Left cardiac atrium (tissue), 4 donors: ENCODE results near the gene DISC1. TPM values are rescaled to one million over a fixed set of nuclear protein-coding genes. Genes with fewer than 3 reads are reported as not detected.
A peak's percentile ranks its signal among the peaks of the same experiment; 100 is the strongest.
"Not testable (repeated sequence)": the region's sequence is repeated elsewhere in the genome, so short reads cannot be mapped to it uniquely, and the experiment has no call there.

Experiments
- ATAC-seq, 2 donors: fragments of 200-7000 bp; cut with Tn5 transposase; one replicate each; pipeline ENCODE4 v1.9.1; 2020; ENCODE audit warnings: mild to moderate bottlenecking in 2 of 2, moderate library complexity in 2 of 2
- DNase-seq: peaks from one replicate; pipeline ENCODE4 v3.0.0-alpha.2; 2020
- intact Hi-C, 2 donors: fragments of 100-400 bp; cut with DNase I; formaldehyde crosslinking; loops; one replicate each; pipeline versions ENCODE4 v1.14.1 to v1.15.1; 2022 to 2023
- long read RNA-seq: library from polyadenylated mRNA; unstranded; transcript quantifications from one replicate; pipeline ENCODE4 v2.0.0, GENCODE V29; 2021
- total RNA-seq, 2 donors: library from RNA; stranded (reverse); fragmentation: NEBNext Ultra II Directional; extraction: Animal tissue kit (Norgen Biotek cat#: 25700); gene quantifications; one replicate each; pipeline ENCODE4 v1.2.1, GENCODE V29; 2021
- donor health status: DM: no; HTN: yes; CAD: no.
- donor health status: DM: no; HTN: yes; CAD: no; lungs with severe emphysema.
- donor health status: DM: yes; HTN: yes; CAD: no.
- donor health status: Dilated cardiomyopathy.

Gene DISC1
- 1 to 10 TPM; 5.0 to 5.4 TPM for total RNA-seq
- long read RNA-seq, partial matches to known transcripts = 0 of 3 reads
- long read RNA-seq, other reads (novel, unspliced or antisense) = 3 of 3 reads

GRCh38 chr1:231626535-231626950 is at the start of gene DISC1:
TSS of gene DISC1 (plus strand) at chr1:231626790. CDS start at chr1:231626868, 78 bp downstream.
- peak; percentile 90 to 95 for ATAC-seq
- intact Hi-C loops = loop anchor here in 1 of 2 donors (10.0 kb wide), 1 partner anchor 178 kb away; no protein-coding TSS in a partner anchor
- peak; percentile 91 for DNase-seq

DNA sequence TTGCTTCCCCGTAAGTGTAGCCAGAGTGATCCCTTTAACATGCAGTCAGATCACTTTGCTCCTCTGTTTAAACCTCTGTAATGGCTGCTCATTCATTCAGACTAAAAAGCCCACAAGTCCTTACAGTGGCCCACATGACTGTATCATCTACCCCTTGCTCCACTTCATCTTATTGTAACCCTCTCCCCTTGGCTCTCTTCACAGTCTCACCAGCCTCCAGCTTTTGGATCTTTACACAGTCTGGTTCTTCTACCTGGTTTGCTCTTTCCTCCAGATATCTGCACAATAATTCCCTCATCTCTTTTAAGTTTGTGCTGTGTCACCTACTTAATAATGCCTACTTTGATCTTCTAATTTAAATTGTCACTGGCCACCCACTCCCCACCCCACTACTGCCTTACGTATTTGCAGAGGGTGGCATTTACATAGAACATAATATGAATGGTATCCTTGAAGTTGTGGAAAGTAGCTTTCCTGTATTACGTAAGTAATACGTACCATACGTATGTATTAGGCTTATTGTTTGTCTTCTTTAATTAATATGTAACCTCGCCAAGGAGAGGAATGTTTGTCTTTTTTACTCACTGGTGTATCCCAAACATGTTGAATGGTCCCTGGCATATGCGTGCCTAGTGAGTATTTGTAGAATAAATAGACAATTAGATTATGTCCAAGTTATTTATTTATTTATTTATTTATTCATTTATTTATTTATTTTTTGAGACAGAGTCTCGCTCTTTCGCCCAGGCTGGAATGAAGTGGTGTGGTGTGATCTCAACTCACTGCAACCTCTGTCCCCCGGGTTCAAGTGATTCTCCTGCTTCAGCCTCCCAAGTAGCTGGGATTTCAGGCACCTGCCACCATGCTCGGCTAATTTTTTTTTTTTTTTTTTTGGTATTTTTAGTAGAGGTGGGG is 49.5 kb upstream of the DISC1 start:
- intact Hi-C loops = no loop called here
- DNase-seq (no peak), ATAC-seq (no peak)

DNA sequence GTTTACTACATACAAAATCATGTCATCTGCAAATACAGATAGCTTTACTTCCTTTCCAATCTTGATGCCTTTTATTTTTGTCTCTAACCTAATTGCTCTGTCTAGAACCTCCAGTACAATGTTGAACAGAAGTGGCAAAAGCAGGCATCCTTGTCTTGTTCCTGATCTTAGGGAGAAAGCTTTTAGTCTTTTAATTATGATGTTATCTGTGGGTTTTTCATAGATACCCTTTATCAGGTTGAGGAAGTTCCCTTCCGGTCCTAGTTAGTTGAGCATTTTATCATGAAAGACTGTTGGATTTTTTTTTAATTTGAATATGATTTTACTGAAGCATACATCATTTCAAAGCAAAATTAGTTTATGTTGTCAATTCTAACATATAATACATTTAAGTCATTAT is 45.7 kb upstream of the DISC1 start:
- ATAC-seq (no peak), DNase-seq (no peak)
- intact Hi-C loops = no loop called here

- DNase-seq (no peak), ATAC-seq (no peak)
- intact Hi-C loops = no loop called here
Observed at GRCh38 chr1:231581859-231582258, 44.7 kb upstream of the DISC1 start.

DNA sequence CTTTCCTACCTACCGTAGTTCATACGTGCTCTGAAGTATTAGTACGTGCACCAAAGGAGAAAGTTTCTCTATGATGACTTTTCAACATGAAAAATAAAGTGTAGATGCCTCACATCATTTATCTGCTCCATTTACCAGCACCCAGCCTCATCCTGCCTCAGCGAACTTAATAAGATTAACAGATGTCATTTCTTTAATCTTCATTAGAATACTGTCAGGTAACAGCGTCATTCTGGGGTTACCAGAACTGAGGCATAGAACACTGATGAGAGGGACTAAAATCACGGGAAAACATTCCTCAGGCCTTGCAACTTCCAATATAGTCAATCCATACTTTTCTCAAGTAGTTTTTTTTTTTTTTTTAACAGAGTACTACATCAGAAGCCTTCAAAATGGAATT is 43.2 kb upstream of the DISC1 start:
- ATAC-seq = no peak
- intact Hi-C loops = no loop called here
- DNase-seq = no peak

DNA sequence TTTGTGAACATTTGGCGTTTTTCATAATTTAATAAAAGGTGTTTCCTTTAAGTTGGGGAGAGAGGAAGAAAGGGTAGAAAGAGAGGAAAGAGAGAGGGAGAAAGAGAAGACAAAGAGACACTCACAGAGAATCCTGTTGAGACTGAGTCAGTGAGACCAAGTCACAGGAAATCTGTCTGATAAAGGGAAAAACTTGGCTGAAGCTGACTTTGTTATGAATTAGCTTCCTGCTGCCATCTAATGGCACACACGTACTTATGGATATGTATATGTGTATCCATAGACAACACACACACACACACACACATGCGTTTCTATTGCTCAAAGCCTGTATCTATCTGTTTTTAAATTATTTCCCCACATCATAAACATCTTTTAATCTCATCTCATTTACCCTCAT is 42.5 kb upstream of the DISC1 start:
- ATAC-seq (no peak), DNase-seq (no peak)
- intact Hi-C loops = no loop called here

DNA sequence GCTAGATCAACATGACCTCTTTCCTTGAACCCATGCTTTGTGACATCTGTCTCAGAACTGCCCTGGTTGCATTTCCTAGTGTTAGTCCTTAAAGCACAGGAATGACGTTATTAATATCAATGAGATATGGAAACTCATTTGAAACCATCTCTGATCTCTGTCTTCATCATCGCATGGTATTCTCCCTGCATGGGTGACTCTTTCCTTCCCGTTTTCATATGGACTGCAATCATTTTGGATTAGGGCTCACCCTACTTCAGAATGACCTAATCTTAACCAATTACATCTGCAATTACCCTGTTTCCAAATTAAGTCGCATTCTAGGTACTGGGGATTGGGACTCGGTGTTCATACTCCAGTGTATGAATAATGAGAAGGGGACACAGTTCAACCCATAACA is 41.7 kb upstream of the DISC1 start:
- intact Hi-C loops = loop anchor here in 1 of 2 donors (5.0 kb wide), 1 partner anchor 228 kb away; no protein-coding TSS in a partner anchor
- ATAC-seq = no peak

DNA sequence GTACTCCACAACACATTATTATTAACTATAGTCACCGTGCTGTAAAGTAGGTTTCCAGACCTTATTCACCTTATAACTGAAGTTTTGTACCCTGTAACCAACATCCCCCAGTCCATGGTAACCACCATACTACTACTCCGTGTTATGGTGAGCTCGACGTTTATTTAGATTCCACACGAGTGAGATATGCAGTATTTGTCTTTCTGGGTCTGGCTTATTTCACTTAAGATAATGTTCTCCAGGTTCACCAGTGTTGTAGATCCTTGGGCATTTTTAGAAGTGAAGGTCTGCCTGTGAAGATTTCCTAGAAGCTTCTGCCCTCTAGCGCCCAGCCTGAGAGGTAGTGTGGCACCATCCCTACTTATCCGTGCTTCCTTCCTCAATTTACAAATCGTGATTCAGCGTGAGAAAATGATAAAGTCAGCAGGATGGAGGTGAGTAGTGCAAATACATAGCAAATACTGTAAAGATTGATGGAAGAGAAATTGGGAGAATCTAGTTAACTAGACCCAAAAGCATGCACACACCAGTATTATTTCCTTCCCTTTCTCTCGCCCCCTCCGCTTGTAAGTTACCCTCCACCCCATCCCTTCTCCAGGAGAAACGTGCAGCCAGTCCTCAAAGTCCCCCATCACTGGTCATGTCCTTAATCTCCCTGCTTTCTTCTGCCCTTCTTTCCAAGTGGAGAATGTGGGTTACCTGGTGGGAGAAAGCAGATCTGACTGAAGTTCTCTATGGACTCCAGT is 36.0 kb upstream of the DISC1 start:
- ATAC-seq (peak; percentile 84 to 94), DNase-seq (peak; percentile 55)
- intact Hi-C loops = loop anchor here in 1 of 2 donors (2.0 kb wide), 1 partner anchor 232 kb away; no protein-coding TSS in a partner anchor

More for the DNA sequence above, 41.7 kb upstream of the DISC1 start:
- DNase-seq = no peak

DNA sequence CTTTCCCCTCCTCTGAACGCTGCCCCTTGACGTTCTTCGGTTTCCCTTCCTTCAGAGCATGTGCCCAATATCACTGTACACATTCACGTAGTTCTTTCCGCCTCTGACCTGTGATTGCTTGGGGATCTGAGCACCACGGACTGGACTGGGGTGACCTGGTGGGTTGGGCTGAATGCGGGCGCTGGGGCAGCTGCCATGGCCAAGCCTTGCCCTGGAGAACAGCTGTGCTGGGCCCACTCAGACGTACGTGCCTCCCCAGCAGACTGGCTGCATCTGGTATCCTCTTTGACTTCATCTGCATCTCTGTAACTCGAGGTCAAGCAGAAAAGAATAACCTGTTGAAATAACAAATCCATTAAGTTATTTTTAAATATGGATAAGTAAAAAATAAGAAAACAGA is 35.1 kb upstream of the DISC1 start:
- intact Hi-C loops = loop anchor here in 1 of 2 donors (2.0 kb wide), 1 partner anchor 233 kb away; no protein-coding TSS in a partner anchor
- DNase-seq = no peak
- ATAC-seq = no peak

- DNase-seq (no peak), ATAC-seq (no peak)
- intact Hi-C loops = no loop called here
Observed at GRCh38 chr1:231592809-231593208, 33.8 kb upstream of the DISC1 start.

GRCh38 chr1:231593264-231593663 is 33.3 kb upstream of the DISC1 start:
- DNase-seq, intact Hi-C loops: not testable (repeated sequence)

DNA sequence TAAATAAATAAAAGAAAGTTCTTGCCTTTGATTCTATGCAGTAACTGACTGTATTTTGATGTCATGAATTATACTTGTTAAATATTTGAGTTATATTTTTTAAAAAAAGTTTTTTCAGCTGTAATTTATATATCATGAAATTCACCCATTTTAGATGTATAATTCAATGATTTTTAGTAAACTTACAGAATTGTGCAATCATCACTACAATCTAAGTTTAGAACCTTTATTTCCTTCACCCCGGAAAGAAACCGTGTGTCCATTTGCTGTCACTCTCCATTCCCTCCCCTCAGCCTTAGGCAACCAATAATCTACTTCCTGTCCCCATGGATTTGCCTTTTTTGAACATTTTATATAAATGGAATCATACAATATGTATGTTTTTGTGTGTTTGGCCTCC is 32.5 kb upstream of the DISC1 start:
- no peak for ATAC-seq
- DNase-seq = no peak
- intact Hi-C loops = no loop called here

More at GRCh38 chr1:231593264-231593663, 33.3 kb upstream of the DISC1 start:
- not testable (repeated sequence) for ATAC-seq

- no peak for ATAC-seq
- intact Hi-C loops = no loop called here
- no peak for DNase-seq
Observed at GRCh38 chr1:231594749-231595148, 31.8 kb upstream of the DISC1 start.

GRCh38 chr1:231596337-231596791 is 30.2 kb upstream of the DISC1 start:
- ATAC-seq (no peak), DNase-seq (no peak)
- intact Hi-C loops = no loop called here

DNA sequence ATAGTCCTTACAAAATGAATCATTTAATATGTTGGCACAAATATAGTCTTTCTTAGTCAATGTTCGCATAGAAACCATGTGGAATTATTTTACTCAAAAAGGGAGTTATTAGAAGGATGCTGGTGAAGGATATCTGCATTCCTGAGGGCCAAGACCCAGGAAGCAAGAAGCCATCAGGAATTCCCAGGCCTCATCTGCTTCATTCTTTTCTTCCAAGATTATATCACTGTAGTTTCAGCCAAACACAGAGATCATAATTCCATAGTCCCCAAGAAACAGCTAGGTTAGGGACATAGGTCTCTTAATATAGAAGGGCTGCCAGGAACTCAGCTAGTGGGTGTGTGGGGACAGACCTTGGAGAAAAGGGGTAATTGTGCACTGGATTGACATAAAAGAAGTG is 28.6 kb upstream of the DISC1 start:
- ATAC-seq = no peak
- intact Hi-C loops = no loop called here
- no peak for DNase-seq

- no peak for ATAC-seq
- intact Hi-C loops = no loop called here
- no peak for DNase-seq
Observed at GRCh38 chr1:231600458-231600976, 26.1 kb upstream of the DISC1 start.

GRCh38 chr1:231601824-231602672 is 24.5 kb upstream of the DISC1 start:
- intact Hi-C loops = no loop called here

DNA sequence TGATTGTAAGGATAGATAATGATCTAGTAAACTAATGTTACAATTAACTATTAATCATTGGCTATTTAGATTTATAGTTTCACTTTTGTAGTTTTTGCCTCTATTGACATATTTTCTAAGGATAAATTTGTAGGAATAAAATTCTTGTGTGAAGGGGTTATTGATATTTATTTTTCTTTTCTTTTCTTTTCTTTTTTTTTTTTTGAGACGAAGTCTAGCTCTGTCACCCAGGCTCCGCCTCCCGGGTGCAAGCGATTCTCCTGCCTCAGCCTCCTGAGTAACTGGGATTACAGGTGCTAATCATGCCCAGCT is 24.0 kb upstream of the DISC1 start:
- intact Hi-C loops = no loop called here
- ATAC-seq = no peak

More at GRCh38 chr1:231601824-231602672, 24.5 kb upstream of the DISC1 start:
- ATAC-seq (peak in 1 of 2 donors; percentile 60), DNase-seq (no peak)

More for the DNA sequence above, 24.0 kb upstream of the DISC1 start:
- no peak for DNase-seq
